Gastroesophageal sphincter (tissue), 4 donors: Measurements from ENCODE around the gene ARHGAP30. TPM values are rescaled to one million over a fixed set of nuclear protein-coding genes. Genes with fewer than 3 reads are reported as not detected.
"Not testable (repeated sequence)": the region's sequence is repeated elsewhere in the genome, so short reads cannot be mapped to it uniquely, and the experiment has no call there.

Source experiments
- ATAC-seq: fragments of 150-250 bp; one replicate; pipeline ENCODE4 v1.9.1; 2016; ENCODE audit warnings: mild to moderate bottlenecking, moderate library complexity
- H3K27ac ChIP-seq, 4 donors: fragments of 200-600 bp; sonication (generic) in 3 of 4; 1 replicate in 3 of 4; 2 replicates in 1 of 4; pipeline ENCODE4 v1.5.1; 2016 to 2019
- H3K27me3 ChIP-seq: fragments of 200-600 bp; sonication (generic); one replicate; pipeline ENCODE4 v1.5.1; 2019
- H3K36me3 ChIP-seq, 2 donors: fragments of 200-600 bp; sonication (generic); one replicate each; pipeline ENCODE4 v1.5.1; 2019; ENCODE audit warnings: control low read depth in 1 of 2
- H3K4me1 ChIP-seq, 3 donors: fragments of 200-600 bp; sonication (generic); 1 replicate in 2 of 3; 2 replicates in 1 of 3; pipeline ENCODE4 v1.5.1; 2016 to 2019; ENCODE audit warnings: control low read depth in 2 of 3
- H3K4me3 ChIP-seq, 2 donors: fragments of 200-600 bp; sonication (generic); one replicate each; pipeline ENCODE4 v1.5.1; 2019; ENCODE audit warnings: mild to moderate bottlenecking in 1 of 2, moderate library complexity in 1 of 2
- H3K9me3 ChIP-seq, 3 donors: fragments of 200-600 bp; sonication (generic); one replicate each; pipeline ENCODE4 v1.5.1; 2017 to 2019; ENCODE audit warnings: control low read depth in 2 of 3
- EP300 ChIP-seq: sonication (generic); formaldehyde crosslinking; IDR thresholded peaks from one replicate; pipeline ENCODE4 v1.6.1; 2017; ENCODE audit warnings: antibody characterized with exemption, mild to moderate bottlenecking
- POLR2A ChIP-seq, 2 donors: fragments of 450-650 bp; IDR thresholded peaks; one replicate each; pipeline ENCODE4 v1.6.1; 2017; ENCODE audit warnings: antibody characterized with exemption in 2 of 2, mild to moderate bottlenecking in 2 of 2, moderate library complexity in 1 of 2
- POLR2AphosphoS5 ChIP-seq: sonication (generic); formaldehyde crosslinking; IDR thresholded peaks from one replicate; pipeline ENCODE4 v1.6.1; 2017; ENCODE audit warnings: antibody characterized with exemption
- WGBS, 2 donors: methylation state at CpG; one replicate each; pipeline ENCODE4 v1.1.5; 2018; ENCODE audit warnings: low coverage in 1 of 2; 5-methylcytosine and 5-hydroxymethylcytosine counted together
- total RNA-seq, 4 donors: library from RNA; depleted of rRNA; stranded (reverse); fragments of >200 nt; gene quantifications; one replicate each; pipeline ENCODE4 v1.1.0, GENCODE V29; 2016
- TF ChIP-seq, protein P1 (sequence below), 4 experiments: fragments of 200-600 bp in 2 of 4; fragments of 450-650 bp in 2 of 4; sonication (generic) in 1 of 4; IDR thresholded peaks; one replicate each; pipeline ENCODE4 v1.5.1; 2017 to 2019; ENCODE audit warnings: antibody characterized with exemption in 4 of 4, mild to moderate bottlenecking in 2 of 4, moderate library complexity in 2 of 4

ARHGAP30 gene
- total RNA-seq, 4 donors from 2014 or later = 1.9 to 11.6 (median 4.4) TPM

- WGBS, 2 donors = 62% methylated on average over 8 of the region's 34 CpGs; no CpG with 5 or more reads in 1 of the 2 donors
- Histone ChIP-seq H3K9me3 (no peaks in the 10 kb centered on the region), H3K36me3 (no peaks in the 10 kb centered on the region), H3K4me3 (peak overlapping the region; percentile 23 to 58), H3K27ac (peak overlapping the region in 3 of 4 donors; percentile 68 to 76 (median 74)), H3K27me3 (peaks cover 41% of the 10 kb centered on the region), H3K4me1 (peaks cover 0 to 17% (median 7%) of the 10 kb centered on the region in 3 donors)
- no peak for TF ChIP-seq EP300
- TF ChIP-seq POLR2AphosphoS5 = no peak
- peak in 1 of 2 donors; percentile 2 for TF ChIP-seq POLR2A (IDR thresholded peaks at IDR 0.05)
- TF ChIP-seq, protein P1, sequence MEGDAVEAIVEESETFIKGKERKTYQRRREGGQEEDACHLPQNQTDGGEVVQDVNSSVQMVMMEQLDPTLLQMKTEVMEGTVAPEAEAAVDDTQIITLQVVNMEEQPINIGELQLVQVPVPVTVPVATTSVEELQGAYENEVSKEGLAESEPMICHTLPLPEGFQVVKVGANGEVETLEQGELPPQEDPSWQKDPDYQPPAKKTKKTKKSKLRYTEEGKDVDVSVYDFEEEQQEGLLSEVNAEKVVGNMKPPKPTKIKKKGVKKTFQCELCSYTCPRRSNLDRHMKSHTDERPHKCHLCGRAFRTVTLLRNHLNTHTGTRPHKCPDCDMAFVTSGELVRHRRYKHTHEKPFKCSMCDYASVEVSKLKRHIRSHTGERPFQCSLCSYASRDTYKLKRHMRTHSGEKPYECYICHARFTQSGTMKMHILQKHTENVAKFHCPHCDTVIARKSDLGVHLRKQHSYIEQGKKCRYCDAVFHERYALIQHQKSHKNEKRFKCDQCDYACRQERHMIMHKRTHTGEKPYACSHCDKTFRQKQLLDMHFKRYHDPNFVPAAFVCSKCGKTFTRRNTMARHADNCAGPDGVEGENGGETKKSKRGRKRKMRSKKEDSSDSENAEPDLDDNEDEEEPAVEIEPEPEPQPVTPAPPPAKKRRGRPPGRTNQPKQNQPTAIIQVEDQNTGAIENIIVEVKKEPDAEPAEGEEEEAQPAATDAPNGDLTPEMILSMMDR (IDR thresholded peaks at IDR 0.05) = no peak
- peak; percentile 89 for ATAC-seq
These were observed 48.3 kb downstream of the ARHGAP30 start for GRCh38 chr1:161021165-161021969.

GRCh38 chr1:161020509-161021164 is 49.1 kb downstream of the ARHGAP30 start, which contains the start of gene F11R:
Gene F11R (minus strand): TSS chr1:161021152. CDS start chr1:161021073, 79 bp downstream.
- H3K27me3 ChIP-seq = peaks cover 41% of the 10 kb centered on the region
- WGBS, 2 donors = 10 to 18% methylated on average over 2 to 20 of the region's 36 CpGs
- no peaks in the 10 kb centered on the region for H3K9me3 ChIP-seq
- peak; percentile 58 for ATAC-seq
- TF ChIP-seq, protein P1 (IDR thresholded peaks at IDR 0.05) = peak in 1 of 4 experiments; percentile 10
- TF ChIP-seq POLR2AphosphoS5 = no peak
- no peaks in the 10 kb centered on the region for H3K36me3 ChIP-seq
- H3K27ac ChIP-seq = peak within 1 kb of the TSS in 3 of 4 donors; percentile 68 to 76 (median 74)
- peaks cover 0 to 17% (median 7%) of the 10 kb centered on the region in 3 donors for H3K4me1 ChIP-seq
- H3K4me3 ChIP-seq = peak within 1 kb of the TSS; percentile 23 to 58

- Histone ChIP-seq H3K9me3 (no peaks in the 10 kb centered on the region), H3K4me1 (peaks cover 0 to 17% (median 7%) of the 10 kb centered on the region in 3 donors), H3K36me3 (no peaks in the 10 kb centered on the region), H3K4me3 (peak overlapping the region; percentile 23 to 58), H3K27me3 (peaks cover 41% of the 10 kb centered on the region), H3K27ac (peak overlapping the region in 3 of 4 donors; percentile 68 to 76 (median 74))
- ATAC-seq = no peak
- TF ChIP-seq POLR2AphosphoS5 = peak; percentile 24
- TF ChIP-seq, protein P1 (IDR thresholded peaks at IDR 0.05) = no peak
- 33 to 38% methylated on average over 6 to 10 of the region's 10 CpGs for WGBS, 2 donors
These were observed 49.8 kb downstream of the ARHGAP30 start for GRCh38 chr1:161019751-161020495.

GRCh38 chr1:161019111-161019660 is 50.5 kb downstream of the ARHGAP30 start:
- not testable (repeated sequence) for ATAC-seq, H3K4me3 ChIP-seq, H3K36me3 ChIP-seq, H3K9me3 ChIP-seq
- H3K27ac ChIP-seq = peak overlapping the region in 1 of 4 donors; percentile 2
- 81 to 91% methylated on average over 6 to 8 of the region's 15 CpGs for WGBS, 2 donors
- H3K27me3 ChIP-seq = peaks cover 41% of the 10 kb centered on the region
- H3K4me1 ChIP-seq = peaks cover 0 to 17% (median 7%) of the 10 kb centered on the region in 3 donors

DNA sequence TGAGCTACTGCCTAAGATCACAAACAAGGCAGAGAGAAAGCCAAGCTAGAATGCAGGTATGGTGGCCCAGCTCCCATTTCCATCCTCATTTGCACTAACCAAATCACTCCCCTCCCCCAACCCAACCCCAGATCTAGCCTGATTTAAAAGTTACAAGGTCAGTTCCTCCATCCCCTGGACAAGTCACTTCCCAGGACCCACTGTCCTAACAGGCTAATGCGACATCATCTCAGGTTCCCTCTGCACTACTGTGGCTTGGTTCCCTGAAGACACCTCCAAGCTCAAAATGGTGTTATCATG is 51.1 kb downstream of the ARHGAP30 start:
- H3K27me3 ChIP-seq = peaks cover 36% of the 10 kb centered on the region
- TF ChIP-seq EP300 = no peak
- TF ChIP-seq POLR2AphosphoS5 = no peak
- TF ChIP-seq, protein P1 (IDR thresholded peaks at IDR 0.05) = no peak
- TF ChIP-seq POLR2A (IDR thresholded peaks at IDR 0.05) = no peak
- 64 to 100% methylated on average over 1 of the region's 1 CpG for WGBS, 2 donors
- H3K9me3 ChIP-seq = no peaks in the 10 kb centered on the region
- no peaks in the 10 kb centered on the region for H3K36me3 ChIP-seq
- peak overlapping the region in 1 of 4 donors; percentile 2 for H3K27ac ChIP-seq
- H3K4me3 ChIP-seq = no peak overlapping the region
- ATAC-seq = no peak
- H3K4me1 ChIP-seq = peaks cover 0 to 17% (median 7%) of the 10 kb centered on the region in 3 donors
